ENCODE measurements around the gene FBXO40.

FBXO40 gene

GRCh38 chr3:121662742-121663141 is 69.6 kb downstream of the FBXO40 start:
- no peak for DNase-seq (ENCODE audit: low read depth in 2 of 2)

- no peak for DNase-seq (ENCODE audit: low read depth in 2 of 2)
Measured at GRCh38 chr3:121663171-121663847, 70.1 kb downstream of the FBXO40 start.

- DNase-seq (ENCODE audit: low read depth in 2 of 2): no peak
Measured at GRCh38 chr3:121665488-121665887, 72.3 kb downstream of the FBXO40 start.

GRCh38 chr3:121667333-121667732 is 74.2 kb downstream of the FBXO40 start:
- no peak for DNase-seq (ENCODE audit: low read depth in 2 of 2)

- no peak for DNase-seq (ENCODE audit: low read depth in 2 of 2)
Measured at GRCh38 chr3:121670676-121671075, 77.5 kb downstream of the FBXO40 start.

- DNase-seq (ENCODE audit: low read depth in 2 of 2): no peak
Measured at GRCh38 chr3:121677141-121677540, 84.0 kb downstream of the FBXO40 start.
